SK-N-MC (cell line): ENCODE results near the gene WASF3.

Source experiments
- EZH2 ChIP-seq: fragments of 200-600 bp; sonication (generic); IDR thresholded peaks from one replicate; pipeline ENCODE4 v1.6.1; 2017; ENCODE audit warnings: antibody characterized with exemption
- FOXP2 ChIP-seq: optimal IDR thresholded peaks from 2 replicates; pipeline ENCODE3; 2011; ENCODE audit warnings: mild to moderate bottlenecking, moderate library complexity; ENCODE audit not compliant: insufficient read depth; ENCODE audit errors: extremely low read length, control extremely low read depth
- POLR2AphosphoS5 ChIP-seq: IDR thresholded peaks from 2 replicates; pipeline ENCODE4 v1.6.1; 2012; ENCODE audit warnings: mild to moderate bottlenecking, low read depth, low read length, borderline replicate concordance

- TF ChIP-seq EZH2 (no peak), POLR2AphosphoS5 (no peak), FOXP2 (no peak)
Observed at GRCh38 chr13:26727633-26728032, 170.2 kb downstream of the WASF3 start.
